GM12878 (cell line): ENCODE data around the gene CYP4Z1. TPM values are rescaled to one million over a fixed set of nuclear protein-coding genes. Genes with fewer than 3 reads are reported as not detected.
"Not testable (repeated sequence)": the region's sequence is repeated elsewhere in the genome, so short reads cannot be mapped to it uniquely, and the experiment has no call there.

ENCODE experiments used
- ATAC-seq: fragments of 200-7000 bp; cut with Tn5 transposase; 3 replicates; pipeline ENCODE4 v1.9.1; 2020; ENCODE audit warnings: mild to moderate bottlenecking, moderate library complexity
- BruUV-seq: library from RNA; stranded (reverse); fragments of 400-500 nt; replicated peaks from 2 replicates; lab custom pipeline; 2021; lab: Mats Ljungman, UMichigan
- CTCF ChIA-PET: fragments of 300-600 bp; sonication (Branson Sonifier 250); formaldehyde crosslinking; extraction: SDS; loops from one replicate; lab custom pipeline; 2021; ENCODE audit warnings: inconsistent platforms; lab: Yijun Ruan, JAX
- POLR2A ChIA-PET: fragments of 350-600 bp; formaldehyde crosslinking; extraction: SDS; loops from one replicate; lab custom pipeline; 2021; ENCODE audit warnings: inconsistent platforms; lab: Charles Lee
- RAD21 ChIA-PET: fragments of 300-600 bp; sonication (Branson Sonifier 250); formaldehyde crosslinking; loops from one replicate; lab custom pipeline; 2023; ENCODE audit warnings: antibody characterized with exemption; ENCODE audit not compliant: unreplicated experiment; lab: Charles Lee
- SMC1A ChIA-PET: fragments of 300-600 bp; sonication (Branson Sonifier 250); formaldehyde crosslinking; loops from one replicate; lab custom pipeline; 2023; ENCODE audit not compliant: unreplicated experiment, uncharacterized antibody; lab: Charles Lee
- DNase-seq: peaks from one replicate; pipeline ENCODE4 v3.0.0-alpha.2; 2011; ENCODE audit warnings: low read depth, low spot score
- FAIRE-seq: peaks from 3 replicates; lab custom pipeline; 2011; peaks lifted over from hg19 to GRCh38; lab: Jason Lieb, UNC
- H2AFZ ChIP-seq: 2 replicates; pipeline ENCODE4 v1.6.0; 2011; ENCODE audit warnings: low read depth, low read length, control low read depth; ENCODE audit not compliant: control insufficient read depth
- H3K27ac ChIP-seq: 2 replicates; pipeline ENCODE4 v1.5.1; 2011; ENCODE audit warnings: control low read depth; ENCODE audit not compliant: control insufficient read depth, insufficient read depth
- H3K27me3 ChIP-seq, 2 experiments: replicated peaks in 1 of 2; 2 replicates each; pipeline versions ENCODE4 v1.6.0 to v1.6.1; 2011; ENCODE audit warnings: low read length in 1 of 2; ENCODE audit not compliant: control insufficient read depth in 2 of 2, insufficient read depth in 2 of 2
- H3K36me3 ChIP-seq, 2 experiments: 2 replicates each; pipeline ENCODE4 v1.5.1; 2011; ENCODE audit warnings: low read length in 1 of 2; ENCODE audit not compliant: control insufficient read depth in 2 of 2, insufficient read depth in 2 of 2
- H3K4me1 ChIP-seq: 2 replicates; pipeline ENCODE4 v1.6.1; 2011; ENCODE audit warnings: mild to moderate bottlenecking, low read length, moderate library complexity, mixed read lengths; ENCODE audit not compliant: control insufficient read depth, insufficient read depth
- H3K4me2 ChIP-seq: 2 replicates; pipeline ENCODE4 v1.6.0; 2011; ENCODE audit warnings: control low read depth; ENCODE audit not compliant: control insufficient read depth, insufficient read depth
- H3K4me3 ChIP-seq: fragments of 200-600 bp; sonication (generic); 2 replicates; pipeline ENCODE4 v1.5.1; 2016
- H3K79me2 ChIP-seq: 2 replicates; pipeline ENCODE4 v1.6.0; 2011; ENCODE audit warnings: low read length; ENCODE audit not compliant: control insufficient read depth, insufficient read depth
- H3K9ac ChIP-seq: 2 replicates; pipeline ENCODE4 v1.8.0; 2011; ENCODE audit warnings: low read length, control low read depth, mixed read lengths; ENCODE audit not compliant: control insufficient read depth, insufficient read depth
- H3K9me3 ChIP-seq: replicated peaks from 3 replicates; pipeline ENCODE4 v1.5.1; 2011; ENCODE audit warnings: mild to moderate bottlenecking, low read length; ENCODE audit not compliant: control insufficient read depth, insufficient read depth
- H4K20me1 ChIP-seq: 2 replicates; pipeline ENCODE4 v1.6.0; 2011; ENCODE audit not compliant: control insufficient read depth, insufficient read depth
- ASH2L ChIP-seq: fragments of 300-600, 200-600 bp; sonication (generic); IDR thresholded peaks from 2 replicates; pipeline ENCODE4 v1.6.1; 2017; ENCODE audit warnings: low read depth, mild to moderate bottlenecking, borderline replicate concordance
- HDAC2 ChIP-seq: fragments of 200-600 bp; sonication (generic); IDR thresholded peaks from 2 replicates; pipeline ENCODE4 v1.6.1; 2017
- HDAC6 ChIP-seq: fragments of 200-600 bp; sonication (generic); IDR thresholded peaks from one replicate; pipeline ENCODE4 v1.8.0; 2017; ENCODE audit warnings: antibody characterized with exemption; ENCODE audit not compliant: unreplicated experiment
- KDM1A ChIP-seq: fragments of 200-600 bp; sonication (generic); IDR thresholded peaks from 2 replicates; pipeline ENCODE4 v1.6.1; 2016; ENCODE audit warnings: borderline replicate concordance
- RCOR1 ChIP-seq: conservative IDR thresholded peaks from 2 replicates; pipeline ENCODE4 v1.6.1; 2012; ENCODE audit warnings: low read depth, low read length, improper control_type of control experiment
- RELA ChIP-seq: fragments of 450-650 bp; IDR thresholded peaks from 2 replicates; pipeline ENCODE4 v1.8.0; 2014; ENCODE audit warnings: borderline replicate concordance; ENCODE audit not compliant: partially characterized antibody
- SMC3 ChIP-seq: IDR thresholded peaks from 2 replicates; pipeline ENCODE4 v1.6.1; 2011; ENCODE audit warnings: low read length, improper control_type of control experiment, borderline replicate concordance
- TAF1 ChIP-seq: IDR thresholded peaks from 2 replicates; pipeline ENCODE4 v1.6.1; 2011; ENCODE audit warnings: mild to moderate bottlenecking, low read depth, low read length, borderline replicate concordance
- WGBS: methylation state at CpG from one replicate; pipeline ENCODE4 v1.1.6; 2016; ENCODE audit warnings: low lambda C conversion rate; ENCODE audit not compliant: insufficient replicate concordance, insufficient coverage; ENCODE audit errors: missing lambda C conversion rate; 5-methylcytosine and 5-hydroxymethylcytosine counted together
- in situ Hi-C: fragments of 300-500 bp; cut with MboI; formaldehyde crosslinking; loops from 9 replicates; pipeline ENCODE4 v1.14.3; 2018; ENCODE audit warnings: mixed read lengths
- intact Hi-C: fragments of 100-400 bp; cut with micrococcal nuclease; formaldehyde crosslinking; loops from one replicate; pipeline ENCODE4 v1.14.2; 2022; ENCODE audit not compliant: unreplicated experiment
- polyA plus RNA-seq, 11 experiments: library from polyadenylated mRNA; depleted of rRNA in 4 of 11; unstranded in 6 of 11; stranded (reverse) in 5 of 11; fragments of >200 nt; fragmentation: Nextera tagmentation in 4 of 11; fragmentation: Illumina TruSeq in 1 of 11; extraction: Ambion mirVana in 4 of 11; extraction: Trizol in 1 of 11; gene quantifications; 1 replicate in 1 of 11; 2 replicates in 10 of 11; pipeline versions ENCODE4 v1.2.1 to v1.2.3, GENCODE V29; 2011 to 2016; ENCODE audit warnings: inconsistent platforms in 2 of 11, missing spikeins in 2 of 11, low read depth in 1 of 11
- total RNA-seq, 4 experiments: library from RNA; depleted of rRNA in 3 of 4; stranded (reverse); fragments of >200 nt in 3 of 4; fragmentation: Illumina TruSeq in 1 of 4; extraction: Trizol in 1 of 4; gene quantifications; 2 replicates each; pipeline versions ENCODE4 v1.2.1 to v1.2.3, GENCODE V29; 2013 to 2021
- TF ChIP-seq, protein P1 (sequence below): fragments of 450-650 bp; formaldehyde crosslinking; IDR thresholded peaks from 2 replicates; pipeline ENCODE4 v1.5.0; 2022; ENCODE audit warnings: mild to moderate bottlenecking, missing genetic modification characterization
- TF ChIP-seq, protein P2 (sequence below): fragments of 450-650 bp; IDR thresholded peaks from 2 replicates; pipeline ENCODE4 v1.6.1; 2017; ENCODE audit warnings: mild to moderate bottlenecking

Gene CYP4Z1
- total and polyA plus RNA-seq, 10 of the 15 experiments (the other 5 are each of a cell fraction or from before 2014, with no cell fraction given): not detected

DNA sequence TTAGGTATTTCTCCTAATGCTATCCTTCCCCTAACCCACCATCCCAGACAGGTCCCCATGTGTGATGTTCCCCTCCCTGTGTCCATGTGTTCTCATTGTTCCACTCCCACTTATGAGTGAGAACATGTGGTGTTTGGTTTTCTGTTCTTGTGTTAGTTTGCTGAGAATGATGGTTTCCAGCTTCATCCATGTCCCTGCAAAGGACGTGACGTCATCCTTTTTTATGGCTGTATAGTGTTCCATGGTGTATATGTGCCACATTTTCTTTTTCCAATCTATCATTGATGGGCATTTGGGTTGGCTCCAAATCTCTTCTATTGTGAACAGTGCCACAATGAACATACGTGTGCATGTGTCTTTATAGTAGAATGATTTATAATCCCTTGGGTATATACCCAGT is 65.6 kb downstream of the CYP4Z1 start:
- H3K79me2 ChIP-seq, DNase-seq, H3K4me2 ChIP-seq, H3K9me3 ChIP-seq, in situ Hi-C loops, H3K36me3 ChIP-seq, SMC1A ChIA-PET, BruUV-seq, H3K4me1 ChIP-seq, ATAC-seq, POLR2A ChIA-PET, H3K9ac ChIP-seq, FAIRE-seq, H3K4me3 ChIP-seq, intact Hi-C loops, H3K27me3 ChIP-seq, H4K20me1 ChIP-seq, H3K27ac ChIP-seq, H2AFZ ChIP-seq, CTCF ChIA-PET, RAD21 ChIA-PET: not testable (repeated sequence)
- 62% methylated on average over 3 of the region's 3 CpGs for WGBS

DNA sequence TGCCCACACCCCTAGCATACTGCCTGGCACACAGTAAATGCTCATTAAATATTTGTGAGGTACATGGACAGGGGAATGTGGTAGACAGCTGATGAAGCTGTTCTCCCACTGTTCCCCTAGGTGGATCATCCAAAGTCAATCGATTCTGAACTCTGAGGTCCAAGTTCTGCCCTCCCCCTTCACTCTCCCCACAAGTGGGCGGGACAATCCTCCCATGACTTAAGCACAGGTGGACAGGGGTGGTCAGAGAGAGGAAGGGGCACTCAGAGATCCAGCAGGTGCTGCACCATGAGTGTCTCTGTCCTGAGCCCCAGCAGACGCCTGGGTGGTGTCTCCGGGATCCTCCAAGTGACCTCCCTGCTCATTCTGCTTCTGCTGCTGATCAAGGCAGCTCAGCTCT is 70.2 kb downstream of the CYP4Z1 start, which contains the start of gene CYP4A22:
TSS of gene CYP4A22 (plus strand) at position 244 of the 400 bp plus-strand sequence. CDS start at position 289, 45 bp downstream.
- H2AFZ ChIP-seq: no peak within 1 kb of the TSS
- in situ Hi-C loops: no loop called here
- ATAC-seq (no peak), FAIRE-seq (no peak), DNase-seq (no peak)
- CTCF ChIA-PET: no interaction called here
- H3K9ac ChIP-seq: no peak within 1 kb of the TSS
- no peaks in the 10 kb centered on the region for H3K4me1 ChIP-seq
- RAD21 ChIA-PET: no interaction called here
- H3K4me3 ChIP-seq: no peak within 1 kb of the TSS
- TF ChIP-seq HDAC6 (no peak), TAF1 (no peak), RELA (no peak), RCOR1 (no peak), SMC3 (no peak), HDAC2 (no peak), ASH2L (no peak), KDM1A (no peak)
- TF ChIP-seq, protein P1, sequence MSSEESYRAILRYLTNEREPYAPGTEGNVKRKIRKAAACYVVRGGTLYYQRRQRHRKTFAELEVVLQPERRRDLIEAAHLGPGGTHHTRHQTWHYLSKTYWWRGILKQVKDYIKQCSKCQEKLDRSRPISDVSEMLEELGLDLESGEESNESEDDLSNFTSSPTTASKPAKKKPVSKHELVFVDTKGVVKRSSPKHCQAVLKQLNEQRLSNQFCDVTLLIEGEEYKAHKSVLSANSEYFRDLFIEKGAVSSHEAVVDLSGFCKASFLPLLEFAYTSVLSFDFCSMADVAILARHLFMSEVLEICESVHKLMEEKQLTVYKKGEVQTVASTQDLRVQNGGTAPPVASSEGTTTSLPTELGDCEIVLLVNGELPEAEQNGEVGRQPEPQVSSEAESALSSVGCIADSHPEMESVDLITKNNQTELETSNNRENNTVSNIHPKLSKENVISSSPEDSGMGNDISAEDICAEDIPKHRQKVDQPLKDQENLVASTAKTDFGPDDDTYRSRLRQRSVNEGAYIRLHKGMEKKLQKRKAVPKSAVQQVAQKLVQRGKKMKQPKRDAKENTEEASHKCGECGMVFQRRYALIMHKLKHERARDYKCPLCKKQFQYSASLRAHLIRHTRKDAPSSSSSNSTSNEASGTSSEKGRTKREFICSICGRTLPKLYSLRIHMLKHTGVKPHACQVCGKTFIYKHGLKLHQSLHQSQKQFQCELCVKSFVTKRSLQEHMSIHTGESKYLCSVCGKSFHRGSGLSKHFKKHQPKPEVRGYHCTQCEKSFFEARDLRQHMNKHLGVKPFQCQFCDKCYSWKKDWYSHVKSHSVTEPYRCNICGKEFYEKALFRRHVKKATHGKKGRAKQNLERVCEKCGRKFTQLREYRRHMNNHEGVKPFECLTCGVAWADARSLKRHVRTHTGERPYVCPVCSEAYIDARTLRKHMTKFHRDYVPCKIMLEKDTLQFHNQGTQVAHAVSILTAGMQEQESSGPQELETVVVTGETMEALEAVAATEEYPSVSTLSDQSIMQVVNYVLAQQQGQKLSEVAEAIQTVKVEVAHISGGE: no peak
- TF ChIP-seq, protein P2, sequence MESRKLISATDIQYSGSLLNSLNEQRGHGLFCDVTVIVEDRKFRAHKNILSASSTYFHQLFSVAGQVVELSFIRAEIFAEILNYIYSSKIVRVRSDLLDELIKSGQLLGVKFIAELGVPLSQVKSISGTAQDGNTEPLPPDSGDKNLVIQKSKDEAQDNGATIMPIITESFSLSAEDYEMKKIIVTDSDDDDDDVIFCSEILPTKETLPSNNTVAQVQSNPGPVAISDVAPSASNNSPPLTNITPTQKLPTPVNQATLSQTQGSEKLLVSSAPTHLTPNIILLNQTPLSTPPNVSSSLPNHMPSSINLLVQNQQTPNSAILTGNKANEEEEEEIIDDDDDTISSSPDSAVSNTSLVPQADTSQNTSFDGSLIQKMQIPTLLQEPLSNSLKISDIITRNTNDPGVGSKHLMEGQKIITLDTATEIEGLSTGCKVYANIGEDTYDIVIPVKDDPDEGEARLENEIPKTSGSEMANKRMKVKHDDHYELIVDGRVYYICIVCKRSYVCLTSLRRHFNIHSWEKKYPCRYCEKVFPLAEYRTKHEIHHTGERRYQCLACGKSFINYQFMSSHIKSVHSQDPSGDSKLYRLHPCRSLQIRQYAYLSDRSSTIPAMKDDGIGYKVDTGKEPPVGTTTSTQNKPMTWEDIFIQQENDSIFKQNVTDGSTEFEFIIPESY: no peak
- POLR2A ChIA-PET: no interaction called here
- H3K79me2 ChIP-seq: no peaks in the 10 kb centered on the region
- no peaks in the 10 kb centered on the region for H3K36me3 ChIP-seq
- no peaks in the 10 kb centered on the region for H3K9me3 ChIP-seq
- WGBS: 24% methylated on average over 3 of the region's 4 CpGs
- intact Hi-C loops: no loop called here
- no peaks in the 10 kb centered on the region for H3K27me3 ChIP-seq
- no peak within 1 kb of the TSS for H3K27ac ChIP-seq
- no peak within 1 kb of the TSS for H3K4me2 ChIP-seq
- SMC1A ChIA-PET: no interaction called here
- BruUV-seq: no TSS peak
- no peaks in the 10 kb centered on the region for H4K20me1 ChIP-seq
